Neural cell (in vitro differentiated cells): ENCODE data around the gene DGLUCY.

ENCODE experiments used
- CTCF ChIP-seq: fragments of 450-650 bp; IDR thresholded peaks from 2 replicates; pipeline ENCODE4 v1.5.1; 2014; ENCODE audit warnings: antibody characterized with exemption, mild to moderate bottlenecking, moderate library complexity; ENCODE audit not compliant: poor library complexity, severe bottlenecking
- EP300 ChIP-seq: fragments of 450-650 bp; conservative IDR thresholded peaks from 2 replicates; pipeline ENCODE4 v1.6.1; 2014; ENCODE audit warnings: antibody characterized with exemption, mild to moderate bottlenecking, moderate library complexity; ENCODE audit not compliant: poor library complexity, severe bottlenecking
- RAD21 ChIP-seq: fragments of 450-650 bp; conservative IDR thresholded peaks from 2 replicates; pipeline ENCODE4 v1.6.1; 2014; ENCODE audit warnings: antibody characterized with exemption, mild to moderate bottlenecking, moderate library complexity
- TAF1 ChIP-seq: IDR thresholded peaks from 2 replicates; pipeline ENCODE4 v1.6.1; 2012; ENCODE audit warnings: low read depth

GRCh38 chr14:91164676-91165075, 50.8 kb downstream of the DGLUCY start:
- TF ChIP-seq CTCF (no peak), EP300 (no peak), TAF1 (no peak), RAD21 (no peak)
